GM19455 (cell line): ENCODE measurements around the gene USP30.
A peak's percentile ranks its signal among the peaks of the same experiment; 100 is the strongest.

Experiments
- ATAC-seq: cut with Tn5 transposase; IDR thresholded peaks from one replicate; pipeline ENCODE4 v1.9.1; 2021; ENCODE audit not compliant: unreplicated experiment

USP30 gene

DNA sequence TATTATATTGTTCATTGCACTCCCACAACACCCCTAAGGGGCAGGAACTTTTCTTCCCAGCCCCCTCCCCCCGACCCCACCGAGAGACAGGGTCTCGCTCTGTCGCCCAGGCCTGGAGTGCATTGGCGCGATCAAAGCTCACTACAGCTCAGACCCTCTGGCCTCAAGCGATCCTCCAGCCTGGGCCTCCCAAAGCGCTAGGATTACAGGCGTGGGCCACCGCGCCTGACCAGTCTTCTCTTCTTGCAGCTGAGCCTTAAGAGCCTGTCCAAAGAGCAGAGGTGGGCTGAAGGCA lies 44.7 kb downstream of the USP30 start:
- no peak for ATAC-seq

DNA sequence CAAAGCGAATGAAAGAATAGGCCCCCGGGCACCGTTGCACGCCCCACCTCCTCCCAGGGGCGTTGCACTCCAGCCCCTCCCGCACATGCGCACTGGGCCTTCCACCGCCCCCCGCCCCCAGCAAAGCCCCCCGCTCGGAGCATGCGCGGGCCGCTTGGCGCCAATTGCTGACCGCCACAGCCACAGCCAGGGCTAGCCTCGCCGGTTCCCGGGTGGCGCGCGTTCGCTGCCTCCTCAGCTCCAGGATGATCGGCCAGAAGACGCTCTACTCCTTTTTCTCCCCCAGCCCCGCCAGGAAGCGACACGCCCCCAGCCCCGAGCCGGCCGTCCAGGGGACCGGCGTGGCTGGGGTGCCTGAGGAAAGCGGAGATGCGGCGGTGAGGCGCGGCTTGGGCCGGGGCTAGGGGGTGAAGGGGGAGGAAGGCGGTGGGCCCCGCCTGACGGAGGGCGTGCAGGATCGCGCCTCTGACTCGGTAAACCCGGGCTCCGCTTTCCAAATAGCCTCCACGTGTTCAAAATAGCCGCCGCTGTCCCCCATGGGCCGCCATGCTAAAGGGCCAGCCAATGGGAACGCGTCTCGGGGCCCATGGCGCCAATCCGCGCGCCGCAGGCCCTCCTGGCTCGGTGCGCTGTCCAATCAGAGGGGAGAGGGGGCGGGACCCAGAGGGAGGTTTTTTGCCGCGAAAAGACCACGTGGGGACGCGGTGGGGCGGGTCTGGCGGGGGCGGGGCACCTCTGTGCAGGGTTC lies 45.2 kb downstream of the USP30 start, which contains the start of gene UNG:
Gene UNG (plus strand): TSS at position 163 of the 748 bp plus-strand sequence. CDS start 83 bp downstream, at position 246.
- ATAC-seq: peak; percentile 93

DNA sequence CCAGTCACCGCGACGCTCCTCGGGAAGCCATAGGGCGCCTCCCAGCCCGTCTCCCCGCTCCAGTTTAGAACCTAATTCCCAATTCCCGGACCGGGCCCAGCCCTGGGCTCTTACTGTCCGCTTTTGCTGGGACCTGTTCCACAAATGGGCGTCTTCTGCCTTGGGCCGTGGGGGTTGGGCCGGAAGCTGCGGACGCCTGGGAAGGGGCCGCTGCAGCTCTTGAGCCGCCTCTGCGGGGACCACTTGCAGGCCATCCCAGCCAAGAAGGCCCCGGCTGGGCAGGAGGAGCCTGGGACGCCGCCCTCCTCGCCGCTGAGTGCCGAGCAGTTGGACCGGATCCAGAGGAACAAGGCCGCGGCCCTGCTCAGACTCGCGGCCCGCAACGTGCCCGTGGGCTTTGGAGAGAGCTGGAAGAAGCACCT lies 45.8 kb downstream of the USP30 start:
- peak; percentile 30 for ATAC-seq

DNA sequence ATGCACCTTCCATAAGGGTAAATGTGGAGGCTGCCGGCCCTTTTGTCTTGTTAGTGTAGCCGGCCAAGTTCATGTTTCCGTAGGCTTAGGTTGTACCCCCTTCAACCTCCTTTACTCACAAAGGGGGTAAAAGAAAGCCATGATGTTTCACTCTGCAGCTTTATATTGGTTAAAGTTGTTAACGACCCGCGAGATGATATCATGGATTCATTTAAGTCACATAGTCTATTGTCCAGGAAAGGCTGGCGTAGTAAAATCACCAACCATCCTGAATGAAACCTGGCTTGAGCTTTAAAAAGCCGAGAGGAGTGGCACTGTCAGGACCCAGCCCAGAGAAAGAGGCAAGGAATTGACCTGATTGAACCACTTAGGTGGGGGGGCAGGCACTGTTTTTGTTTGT lies 46.3 kb downstream of the USP30 start:
- ATAC-seq: no peak

DNA sequence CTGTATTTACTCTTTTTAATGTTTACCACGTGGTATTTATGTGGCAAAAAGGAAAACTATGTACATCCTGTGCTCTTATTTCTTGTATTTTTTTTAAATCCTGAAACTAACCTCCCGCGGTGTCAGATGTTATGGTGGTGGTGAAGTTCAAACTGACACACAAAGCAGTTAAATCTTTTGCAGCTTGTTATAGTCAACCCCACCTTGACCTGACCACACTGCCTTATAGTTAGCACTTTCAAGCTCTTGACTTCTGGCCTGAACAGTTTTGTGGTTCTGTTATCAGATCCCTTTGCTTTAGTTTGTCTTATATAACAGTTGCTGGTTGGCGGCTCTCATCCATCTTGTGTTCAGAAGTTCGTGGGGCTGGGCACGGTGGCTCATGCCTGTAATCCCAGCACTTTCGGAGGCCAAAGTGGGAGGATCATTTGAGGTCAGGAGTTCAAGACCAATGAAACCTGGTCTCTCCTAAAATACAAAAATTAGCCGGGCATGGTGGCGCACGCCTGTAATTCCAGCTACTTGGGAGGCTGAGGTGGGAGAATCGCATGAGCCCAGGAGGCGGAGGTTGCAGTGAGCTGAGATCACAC lies 47.1 kb downstream of the USP30 start:
- ATAC-seq: no peak

DNA sequence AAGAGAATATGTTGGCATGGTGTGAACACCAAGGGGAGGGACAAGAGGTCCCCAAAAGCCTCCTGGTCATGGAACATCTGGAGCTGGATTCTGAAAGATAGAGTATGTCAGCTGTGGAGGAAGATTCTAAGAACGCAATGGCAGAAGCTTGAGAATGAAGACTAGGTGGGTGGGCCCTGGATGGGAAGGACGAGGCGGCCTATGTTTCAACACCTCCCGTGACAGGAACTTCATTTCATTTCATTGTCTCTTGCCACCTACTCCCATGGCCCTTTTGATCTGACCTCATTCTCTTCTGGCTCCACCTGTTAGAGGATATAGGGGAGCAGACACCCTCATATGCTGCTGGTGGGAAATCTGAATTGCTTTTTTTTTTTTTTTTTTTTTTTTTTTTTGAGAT lies 48.4 kb downstream of the USP30 start:
- no peak for ATAC-seq

DNA sequence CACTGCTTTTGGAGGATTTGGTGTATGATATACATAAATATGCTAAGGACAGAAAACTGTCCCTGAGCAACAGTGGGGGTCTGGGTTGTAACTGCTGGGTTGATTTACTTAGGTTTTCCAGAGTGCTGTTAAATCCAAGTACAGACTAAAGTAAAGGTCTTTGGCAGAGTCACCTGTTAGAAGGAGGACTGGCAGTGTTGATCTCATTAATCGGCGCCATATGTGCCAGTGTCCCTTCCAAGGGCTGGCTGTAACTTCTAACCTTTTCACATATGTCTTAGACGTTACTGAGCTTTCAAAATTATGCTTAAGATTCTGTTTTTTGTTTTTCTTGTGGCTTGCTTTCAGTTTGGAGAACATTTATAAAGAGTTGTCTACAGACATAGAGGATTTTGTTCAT lies 50.1 kb downstream of the USP30 start:
- ATAC-seq: no peak

DNA sequence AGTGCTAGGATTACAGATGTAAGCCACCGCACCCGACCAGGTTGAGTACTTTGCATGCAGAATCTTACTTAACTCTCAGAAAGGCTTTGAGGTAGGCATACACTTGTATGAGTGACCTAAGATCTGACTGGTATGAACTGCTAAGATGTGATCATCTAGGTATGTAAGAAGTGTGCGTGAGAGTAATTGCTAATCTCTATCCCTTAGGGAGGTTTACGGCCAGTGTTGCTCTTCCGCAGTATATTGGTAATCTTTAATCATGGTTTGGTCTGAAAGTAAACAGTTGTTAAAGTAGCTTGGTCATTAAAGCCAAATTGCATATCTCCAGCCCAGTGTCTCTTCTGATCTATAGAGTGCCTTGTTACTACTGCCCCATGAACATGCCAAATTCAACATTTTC lies 52.8 kb downstream of the USP30 start:
- ATAC-seq: no peak

DNA sequence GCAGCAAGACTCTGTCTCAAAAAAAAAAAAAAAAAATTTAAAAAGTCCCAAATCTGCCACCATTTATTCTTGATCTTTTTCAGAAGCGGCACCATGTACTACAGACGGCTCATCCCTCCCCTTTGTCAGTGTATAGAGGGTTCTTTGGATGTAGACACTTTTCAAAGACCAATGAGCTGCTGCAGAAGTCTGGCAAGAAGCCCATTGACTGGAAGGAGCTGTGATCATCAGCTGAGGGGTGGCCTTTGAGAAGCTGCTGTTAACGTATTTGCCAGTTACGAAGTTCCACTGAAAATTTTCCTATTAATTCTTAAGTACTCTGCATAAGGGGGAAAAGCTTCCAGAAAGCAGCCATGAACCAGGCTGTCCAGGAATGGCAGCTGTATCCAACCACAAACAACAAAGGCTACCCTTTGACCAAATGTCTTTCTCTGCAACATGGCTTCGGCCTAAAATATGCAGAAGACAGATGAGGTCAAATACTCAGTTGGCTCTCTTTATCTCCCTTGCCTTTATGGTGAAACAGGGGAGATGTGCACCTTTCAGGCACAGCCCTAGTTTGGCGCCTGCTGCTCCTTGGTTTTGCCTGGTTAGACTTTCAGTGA lies 57.5 kb downstream of the USP30 start:
- no peak for ATAC-seq

DNA sequence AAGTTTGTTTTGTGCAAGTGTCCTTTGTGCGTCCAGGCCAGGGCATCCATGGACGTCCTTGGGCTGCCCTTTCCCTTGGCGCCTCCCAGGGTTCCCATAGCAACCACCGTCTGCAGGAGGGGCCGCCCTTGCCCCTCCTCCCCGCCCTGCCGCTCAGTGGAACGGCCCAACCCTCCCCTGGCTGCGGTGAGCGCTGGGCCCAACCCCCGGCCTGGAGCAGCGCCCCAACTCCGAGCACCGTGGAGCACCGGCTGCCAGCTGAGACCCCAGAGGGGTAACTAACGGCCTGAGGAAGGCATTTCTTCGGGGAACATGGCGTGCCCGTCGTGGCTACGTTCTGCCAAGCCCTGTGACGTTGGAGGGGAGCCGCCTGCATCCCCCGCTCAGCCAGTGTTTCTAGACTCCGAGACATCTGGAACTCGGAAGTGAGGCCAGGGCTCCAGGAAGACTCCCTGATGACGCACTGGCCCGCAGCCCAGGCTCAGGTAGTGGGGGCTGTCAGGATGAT lies 58.7 kb downstream of the USP30 start:
- ATAC-seq: peak; percentile 85

DNA sequence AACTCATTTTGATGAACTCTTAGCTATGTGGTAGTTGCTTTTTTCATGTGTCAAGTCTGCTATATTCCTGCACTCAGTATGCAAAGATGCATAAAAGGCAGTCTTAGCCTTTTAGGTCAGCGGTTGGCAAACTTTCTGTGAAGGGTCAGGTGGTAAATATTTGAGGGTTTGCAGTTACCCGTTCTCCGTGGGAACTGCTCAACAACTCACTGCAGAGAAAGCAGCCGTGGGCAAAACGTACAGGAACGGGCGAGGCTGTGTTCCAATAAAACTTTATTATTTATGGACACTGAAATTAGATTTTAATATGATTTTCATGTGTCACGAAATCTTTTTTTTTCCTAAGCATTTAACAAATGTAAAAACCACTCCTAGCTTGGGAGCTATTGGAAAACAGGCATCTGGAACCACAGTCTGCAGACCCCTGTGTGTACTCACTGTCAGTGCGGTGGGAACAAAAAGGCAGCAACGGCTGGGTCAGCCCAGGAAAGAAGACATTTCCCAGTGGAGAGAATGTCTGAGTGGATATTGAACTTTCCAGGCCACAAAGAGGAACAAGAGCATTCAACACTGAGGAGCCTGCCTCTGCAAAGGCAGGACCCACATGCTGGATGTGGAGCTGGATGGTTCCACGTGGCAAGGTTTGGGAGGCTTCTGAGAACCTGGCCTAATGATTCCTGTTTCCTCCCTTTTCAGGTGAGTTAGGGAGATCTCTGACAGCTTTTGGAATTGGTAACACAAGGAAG lies 60.5 kb downstream of the USP30 start:
- ATAC-seq: no peak

DNA sequence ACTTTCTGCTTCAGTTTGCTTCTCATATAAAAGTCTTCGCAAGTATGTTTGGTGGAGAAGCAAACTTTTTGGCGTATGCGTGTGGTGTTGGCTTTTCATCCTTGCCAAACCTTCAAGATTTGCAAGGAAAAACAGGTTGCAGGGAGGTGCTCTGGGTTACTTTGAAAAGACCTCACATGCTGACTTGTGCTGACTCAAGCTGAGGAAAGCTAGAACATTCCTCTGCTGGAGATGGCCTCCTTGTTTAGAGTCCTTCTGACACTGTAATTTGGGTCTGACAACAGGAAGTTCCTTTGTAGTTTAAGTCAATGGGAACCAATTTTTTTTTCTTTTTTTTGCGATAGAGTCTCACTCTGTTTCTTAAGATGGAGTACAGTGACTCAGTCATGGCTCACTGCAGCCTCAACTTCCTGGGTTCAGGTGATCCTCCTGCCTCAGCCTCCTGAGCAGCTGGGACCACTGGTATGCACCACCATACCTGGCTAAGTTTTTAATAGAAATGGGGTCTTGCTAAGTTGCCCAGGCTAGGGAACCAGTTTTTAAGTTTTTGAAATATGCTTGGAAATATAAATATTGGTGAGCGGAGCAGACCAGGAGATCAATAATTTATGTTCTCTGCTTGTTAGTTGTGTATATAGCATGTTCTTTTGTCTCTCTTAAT lies 61.4 kb downstream of the USP30 start:
- ATAC-seq: no peak

DNA sequence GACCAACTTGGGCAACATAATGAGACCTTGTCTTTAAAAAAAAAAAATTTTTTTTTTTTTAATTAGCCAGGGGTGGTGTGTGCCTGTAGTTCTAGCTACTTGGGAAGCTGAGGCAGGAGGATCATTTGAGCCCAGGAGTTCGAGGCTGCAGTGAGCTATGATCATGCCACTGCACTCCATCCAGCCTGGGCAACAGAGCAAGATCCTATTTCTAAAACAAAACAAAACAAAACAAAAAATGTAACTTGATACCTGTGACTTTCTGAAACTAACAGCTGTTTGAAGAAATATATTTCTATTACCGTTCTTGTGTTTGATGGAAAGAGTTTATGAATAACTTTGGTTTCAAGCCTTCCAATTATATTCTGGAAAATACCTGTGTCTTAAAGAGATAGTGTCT lies 62.3 kb downstream of the USP30 start:
- ATAC-seq: no peak

DNA sequence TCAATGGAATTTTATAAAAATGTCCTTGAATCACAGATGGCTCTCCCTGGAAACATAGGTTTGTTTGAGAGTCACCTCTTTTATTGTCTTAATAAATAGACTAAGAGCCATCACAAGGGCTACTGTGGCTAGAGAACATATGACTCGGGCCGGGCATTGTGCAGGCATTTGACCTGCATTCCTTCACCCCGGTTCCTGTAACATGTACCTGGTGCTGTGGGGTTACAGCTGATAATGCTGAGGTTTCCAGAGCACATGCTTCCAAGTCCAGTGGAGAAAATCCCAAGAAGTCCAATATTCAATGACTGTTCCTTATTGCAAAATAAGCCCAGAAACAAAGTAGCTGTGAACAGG lies 63.0 kb downstream of the USP30 start:
- no peak for ATAC-seq

DNA sequence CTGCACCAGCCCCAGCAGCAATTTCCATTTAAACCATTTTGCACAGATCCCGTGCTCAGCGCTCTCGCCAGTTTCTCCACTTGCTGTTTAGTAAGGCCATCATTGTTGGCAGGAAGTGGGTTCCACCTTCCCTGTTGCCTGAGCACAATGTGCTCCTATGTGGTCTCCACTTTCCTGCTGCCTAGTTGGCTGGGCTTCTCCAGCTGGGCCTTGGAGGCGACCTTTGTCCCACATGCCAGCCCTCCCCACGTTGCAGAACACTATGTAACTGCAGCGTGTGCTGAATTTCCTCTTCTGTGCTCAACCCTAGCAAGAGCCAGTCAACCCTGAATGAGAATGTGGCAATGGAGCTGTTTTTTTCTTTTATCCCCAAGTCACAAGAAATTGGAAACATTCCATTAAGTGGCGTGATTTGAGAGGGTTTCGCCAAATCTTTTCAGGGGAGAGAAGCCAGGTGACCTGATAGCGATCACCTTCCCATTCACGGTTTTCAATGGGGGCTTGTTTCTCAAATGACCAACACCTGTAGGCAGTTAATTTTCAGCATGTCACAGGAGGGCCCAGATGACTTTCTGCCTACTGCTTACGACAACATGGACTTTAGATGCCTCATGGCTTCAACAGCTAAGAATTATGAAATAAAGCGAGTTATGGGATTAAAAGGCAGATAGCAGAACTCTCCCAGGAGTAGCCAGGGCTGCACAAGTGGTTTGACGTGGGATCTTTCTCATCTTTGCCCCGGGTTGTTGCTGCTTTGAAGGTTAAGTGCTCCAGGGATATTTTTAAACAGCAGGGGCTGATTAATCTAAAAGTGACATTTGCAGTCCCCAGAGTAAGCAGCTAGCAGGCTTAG lies 63.6 kb downstream of the USP30 start, which contains the start of gene ACACB:
Gene ACACB (plus strand): TSS at position 830 of the 853 bp plus-strand sequence. CDS start 22,819 bp downstream, outside the sequence.
- no peak for ATAC-seq

DNA sequence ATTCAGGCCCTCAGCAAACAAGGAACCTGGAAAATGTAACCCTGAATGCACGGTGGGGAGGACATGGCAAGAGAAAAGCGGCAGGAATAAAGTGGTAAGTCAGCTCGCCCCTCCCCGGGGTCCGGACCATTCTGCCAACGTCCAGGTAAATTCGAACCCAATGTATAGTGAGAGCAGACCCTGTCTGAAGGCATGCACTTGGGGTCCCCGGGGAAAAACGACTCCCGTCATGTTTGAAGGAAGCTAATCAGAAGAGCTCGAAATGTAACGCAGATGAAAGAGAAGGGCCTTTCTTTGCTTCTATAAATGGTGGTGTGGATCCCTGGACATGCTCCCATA lies 64.2 kb downstream of the USP30 start:
- no peak for ATAC-seq

DNA sequence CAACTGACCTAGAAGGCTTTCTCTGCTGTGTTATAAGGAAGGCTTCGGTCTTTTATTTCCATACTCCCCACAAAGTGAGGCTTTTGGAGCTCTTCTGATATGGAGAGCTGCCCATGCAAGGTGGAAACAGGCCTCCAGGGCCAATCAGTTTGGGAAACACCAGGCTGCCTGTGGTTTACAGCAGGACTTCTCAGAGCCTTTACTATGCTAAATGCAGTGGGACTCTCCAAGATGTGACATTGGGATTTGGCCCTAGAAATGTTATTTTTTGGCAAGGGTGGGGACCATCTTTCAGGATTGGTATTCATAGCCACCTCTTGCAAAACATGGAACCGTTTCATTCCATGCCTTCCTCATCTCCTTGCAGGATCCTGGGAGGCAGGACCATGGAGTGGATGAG lies 67.7 kb downstream of the USP30 start:
- no peak for ATAC-seq

DNA sequence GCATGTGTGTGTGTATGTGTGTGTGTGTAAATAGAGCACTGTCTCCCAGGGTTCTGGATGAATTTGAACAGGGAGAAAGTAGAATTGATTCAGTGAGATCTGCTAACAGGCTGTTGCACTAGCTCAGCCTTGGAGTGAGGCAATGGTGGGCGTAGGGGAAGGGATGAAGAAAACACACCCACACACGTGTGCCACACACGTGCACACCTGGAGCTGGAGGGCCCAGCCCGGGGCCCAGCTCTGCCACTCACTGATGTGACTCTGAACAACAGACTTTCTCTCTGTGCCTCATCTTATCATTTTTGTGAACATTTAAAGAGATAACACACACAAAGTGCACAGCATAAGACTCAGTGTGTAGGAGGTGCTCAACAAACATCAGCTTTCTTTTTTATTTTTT lies 68.2 kb downstream of the USP30 start:
- ATAC-seq: no peak

DNA sequence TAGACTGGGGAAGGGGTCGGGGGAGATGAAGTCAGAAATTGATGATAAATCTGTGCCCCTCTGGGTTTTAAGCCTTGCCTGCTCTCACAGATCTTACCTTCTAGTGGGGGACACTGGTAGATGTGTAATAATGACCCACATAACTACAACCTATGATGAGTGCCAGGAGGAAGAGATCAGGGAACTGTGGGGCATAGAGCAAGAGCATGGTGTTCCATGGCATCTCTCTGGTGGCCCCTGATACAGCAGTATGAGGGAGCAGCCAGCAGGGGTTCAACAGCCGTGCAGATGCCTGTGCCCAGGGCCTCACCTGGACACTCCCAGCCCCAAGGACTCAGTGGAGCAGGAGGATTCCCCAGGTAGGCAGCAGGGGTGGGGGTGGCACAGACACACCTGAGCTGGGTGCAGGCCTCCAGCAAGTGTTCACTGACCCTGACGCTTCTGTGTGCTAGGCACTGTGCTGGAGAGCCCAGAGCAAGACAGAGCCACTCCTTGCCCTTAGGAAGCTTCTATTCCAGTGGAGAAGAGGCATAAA lies 69.0 kb downstream of the USP30 start:
- no peak for ATAC-seq
